WTC11 (cell line): ENCODE data around the gene ZNF628. TPM values are rescaled to one million over a fixed set of nuclear protein-coding genes. Genes with fewer than 3 reads are reported as not detected.
A peak's percentile ranks its signal among the peaks of the same experiment; 100 is the strongest.

Experiments used
- ATAC-seq: fragments of 200-7000 bp; cut with Tn5 transposase; 2 replicates; pipeline ENCODE4 v1.10.0; 2021; ENCODE audit warnings: mild to moderate bottlenecking, moderate library complexity
- CTCF ChIA-PET: fragments of 300-600 bp; sonication (Branson Sonifier 250); formaldehyde crosslinking; loops from one replicate; lab custom pipeline; 2021; ENCODE audit warnings: antibody characterized with exemption; lab: Charles Lee
- POLR2A ChIA-PET: fragments of 350-600 bp; sonication (Branson Sonifier 250); formaldehyde crosslinking; loops from one replicate; lab custom pipeline; 2021; ENCODE audit warnings: antibody characterized with exemption; lab: Charles Lee
- DNase-seq: peaks from one replicate; pipeline ENCODE4 v3.0.0; 2021; ENCODE audit warnings: low spot score
- H3K27ac Mint-ChIP-seq: 2 replicates; pipeline ENCODE4 v1.8.0; 2021; ENCODE audit warnings: mixed read lengths
- H3K27me3 Mint-ChIP-seq: 2 replicates; pipeline ENCODE4 v1.8.0; 2021; ENCODE audit warnings: low read depth, mild to moderate bottlenecking, moderate library complexity, mixed read lengths
- H3K36me3 Mint-ChIP-seq: 2 replicates; pipeline ENCODE4 v1.8.0; 2021; ENCODE audit warnings: mixed read lengths
- H3K4me1 Mint-ChIP-seq: 2 replicates; pipeline ENCODE4 v1.8.0; 2022; ENCODE audit warnings: mixed read lengths
- H3K4me3 Mint-ChIP-seq: 2 replicates; pipeline ENCODE4 v1.8.0; 2021; ENCODE audit warnings: mild to moderate bottlenecking, moderate library complexity, mixed read lengths
- H3K9me3 Mint-ChIP-seq: 2 replicates; pipeline ENCODE4 v1.8.0; 2021; ENCODE audit warnings: mixed read lengths
- CBFB ChIP-seq: sonication (generic); formaldehyde crosslinking; IDR thresholded peaks from 2 replicates; pipeline ENCODE4 v1.8.1; 2022; ENCODE audit warnings: mild to moderate bottlenecking, low read depth, missing genetic modification reagents
- CDX4 ChIP-seq: fragments of 250-450 bp; sonication (Bioruptor Pico); IDR thresholded peaks from 2 replicates; pipeline ENCODE4 v1.9.0; 2021; ENCODE audit warnings: moderate library complexity, mild to moderate bottlenecking, inconsistent platforms, borderline replicate concordance
- CTCF ChIP-seq: fragments of 200-600 bp; IDR thresholded peaks from 2 replicates; pipeline ENCODE4 v1.8.0; 2022; ENCODE audit warnings: antibody characterized with exemption
- E2F4 ChIP-seq: sonication (generic); formaldehyde crosslinking; IDR thresholded peaks from 2 replicates; pipeline ENCODE4 v1.8.1; 2022; ENCODE audit warnings: low read depth, mild to moderate bottlenecking, moderate library complexity, missing genetic modification reagents, borderline replicate concordance
- ERG ChIP-seq: fragments of 250-450 bp; sonication (Bioruptor Pico); IDR thresholded peaks from 2 replicates; pipeline ENCODE4 v1.8.0; 2021; ENCODE audit warnings: mild to moderate bottlenecking
- GABPB1 ChIP-seq: sonication (generic); formaldehyde crosslinking; IDR thresholded peaks from 2 replicates; pipeline ENCODE4 v1.8.1; 2023; ENCODE audit warnings: mild to moderate bottlenecking, missing genetic modification reagents
- GRHL2 ChIP-seq: fragments of 250-450 bp; sonication (Bioruptor Pico); IDR thresholded peaks from 2 replicates; pipeline ENCODE4 v1.8.0; 2022; ENCODE audit warnings: mild to moderate bottlenecking, moderate library complexity; ENCODE audit not compliant: insufficient replicate concordance, severe bottlenecking
- NFYB ChIP-seq: sonication (generic); formaldehyde crosslinking; conservative IDR thresholded peaks from 2 replicates; pipeline ENCODE4 v1.8.0; 2022; ENCODE audit warnings: low read depth, missing genetic modification reagents
- NR1H2 ChIP-seq: sonication (generic); formaldehyde crosslinking; IDR thresholded peaks from 2 replicates; pipeline ENCODE4 v1.9.0; 2021; ENCODE audit warnings: mild to moderate bottlenecking, moderate library complexity, missing genetic modification reagents
- SMAD3 ChIP-seq: sonication (generic); formaldehyde crosslinking; IDR thresholded peaks from 2 replicates; pipeline ENCODE4 v1.8.0; 2022; ENCODE audit warnings: missing genetic modification reagents, mild to moderate bottlenecking, borderline replicate concordance
- SOX15 ChIP-seq: fragments of 250-450 bp; sonication (Bioruptor Pico); IDR thresholded peaks from 2 replicates; pipeline ENCODE4 v1.9.0; 2021; ENCODE audit warnings: mild to moderate bottlenecking
- SP1 ChIP-seq: sonication (generic); formaldehyde crosslinking; conservative IDR thresholded peaks from 2 replicates; pipeline ENCODE4 v1.8.1; 2022; ENCODE audit warnings: missing genetic modification reagents
- USF2 ChIP-seq: sonication (generic); formaldehyde crosslinking; IDR thresholded peaks from 2 replicates; pipeline ENCODE4 v1.8.1; 2023; ENCODE audit warnings: mild to moderate bottlenecking, missing genetic modification reagents, moderate library complexity
- ZBTB21 ChIP-seq: sonication (generic); formaldehyde crosslinking; IDR thresholded peaks from 2 replicates; pipeline ENCODE4 v1.8.1; 2023; ENCODE audit warnings: mild to moderate bottlenecking, missing genetic modification reagents, borderline replicate concordance
- ZNF263 ChIP-seq: sonication (generic); formaldehyde crosslinking; IDR thresholded peaks from 2 replicates; pipeline ENCODE4 v1.8.1; 2022; ENCODE audit warnings: low read depth, mild to moderate bottlenecking, moderate library complexity, missing genetic modification reagents
- ZNF423 ChIP-seq: fragments of 250-450 bp; sonication (Bioruptor Pico); IDR thresholded peaks from 2 replicates; pipeline ENCODE4 v2.1.2; 2022; ENCODE audit warnings: mild to moderate bottlenecking, moderate library complexity
- total RNA-seq: library from RNA; stranded (reverse); gene quantifications from 3 replicates; pipeline ENCODE4 v1.2.3, GENCODE V29; 2021

ZNF628 gene
- total RNA-seq, 1 experiment from 2014 or later: 23.6 TPM

- H3K4me3 Mint-ChIP-seq: no peak overlapping the region
- 0 out of 2 replicates have a peak overlapping the region, but pooled peaks have one; percentile 63 for H3K27ac Mint-ChIP-seq
- H3K27me3 Mint-ChIP-seq: peaks cover 32% of the 10 kb centered on the region
- CTCF ChIA-PET: interaction anchor here (0.6 to 2.1 kb wide), 4 partner anchors 18 to 314 kb away, joined by 3 to 13 read pairs (median 3); partner anchors contain the start of gene ZNF628
- peaks cover 12% of the 10 kb centered on the region for H3K36me3 Mint-ChIP-seq
- H3K4me1 Mint-ChIP-seq: peaks cover 16% of the 10 kb centered on the region
- TF ChIP-seq ZBTB21 (CRISPR knock-in tag) (no peak), CTCF (peak; percentile 58)
- 0 out of 2 replicates have a peak, but pooled peaks have one; percentile 14 for ATAC-seq
- peak; percentile 83 for DNase-seq
- H3K9me3 Mint-ChIP-seq: no peaks in the 10 kb centered on the region
- POLR2A ChIA-PET: no interaction called here
These were observed 21.6 kb upstream of the ZNF628 start for GRCh38 chr19:55454787-55455243.

GRCh38 chr19:55455576-55456235, 20.7 kb upstream of the ZNF628 start:
- H3K27ac Mint-ChIP-seq: no peak overlapping the region
- ChIA-PET POLR2A (no interaction called here), CTCF (interaction anchor here (0.9 to 1.3 kb wide), 2 partner anchors 18 to 21 kb away, joined by 3 read pairs; partner anchors contain the start of gene ZNF628)
- ATAC-seq: no peak
- H3K4me3 Mint-ChIP-seq: no peak overlapping the region
- H3K36me3 Mint-ChIP-seq: peaks cover 12% of the 10 kb centered on the region
- no peaks in the 10 kb centered on the region for H3K9me3 Mint-ChIP-seq
- no peak for DNase-seq
- peaks cover 27% of the 10 kb centered on the region for H3K27me3 Mint-ChIP-seq
- peaks cover 25% of the 10 kb centered on the region for H3K4me1 Mint-ChIP-seq
- TF ChIP-seq CDX4 (CRISPR knock-in tag): no peak
- no peak for TF ChIP-seq GRHL2 (CRISPR knock-in tag)
- no peak for TF ChIP-seq SP1
- no peak for TF ChIP-seq ZNF423 (CRISPR knock-in tag)

GRCh38 chr19:55456347-55456746, 20.1 kb upstream of the ZNF628 start:
- peaks cover 27% of the 10 kb centered on the region for H3K4me1 Mint-ChIP-seq
- TF ChIP-seq USF2 (CRISPR knock-in tag): no peak
- TF ChIP-seq ZNF263 (CRISPR knock-in tag): no peak
- no peak for TF ChIP-seq ERG (CRISPR knock-in tag)
- TF ChIP-seq CBFB (CRISPR knock-in tag): no peak
- no peak for TF ChIP-seq GABPB1 (CRISPR knock-in tag)
- no peak for TF ChIP-seq NR1H2 (CRISPR knock-in tag)
- TF ChIP-seq SOX15 (CRISPR knock-in tag): no peak
- no peak for TF ChIP-seq SMAD3
- TF ChIP-seq NFYB (CRISPR knock-in tag): no peak
- no peak for TF ChIP-seq E2F4 (CRISPR knock-in tag)
- DNase-seq (no peak), ATAC-seq (no peak)
- CTCF ChIA-PET: interaction anchor here (1.3 kb wide), 1 partner anchor 20 kb away, joined by 3 read pairs; the partner anchor contains the start of gene ZNF628
- POLR2A ChIA-PET: no interaction called here
- peaks cover 12% of the 10 kb centered on the region for H3K36me3 Mint-ChIP-seq
- no peak overlapping the region for H3K27ac Mint-ChIP-seq
- peaks cover 22% of the 10 kb centered on the region for H3K27me3 Mint-ChIP-seq
- H3K9me3 Mint-ChIP-seq: no peaks in the 10 kb centered on the region
- no peak overlapping the region for H3K4me3 Mint-ChIP-seq
